ENCODE data around the gene TEAD1. TPM values are rescaled to one million over a fixed set of nuclear protein-coding genes. Genes with fewer than 3 reads are reported as not detected.

Gene TEAD1
- total RNA-seq, 2 experiments from 2014 or later, result 1.0 to 1.5 TPM

DNA sequence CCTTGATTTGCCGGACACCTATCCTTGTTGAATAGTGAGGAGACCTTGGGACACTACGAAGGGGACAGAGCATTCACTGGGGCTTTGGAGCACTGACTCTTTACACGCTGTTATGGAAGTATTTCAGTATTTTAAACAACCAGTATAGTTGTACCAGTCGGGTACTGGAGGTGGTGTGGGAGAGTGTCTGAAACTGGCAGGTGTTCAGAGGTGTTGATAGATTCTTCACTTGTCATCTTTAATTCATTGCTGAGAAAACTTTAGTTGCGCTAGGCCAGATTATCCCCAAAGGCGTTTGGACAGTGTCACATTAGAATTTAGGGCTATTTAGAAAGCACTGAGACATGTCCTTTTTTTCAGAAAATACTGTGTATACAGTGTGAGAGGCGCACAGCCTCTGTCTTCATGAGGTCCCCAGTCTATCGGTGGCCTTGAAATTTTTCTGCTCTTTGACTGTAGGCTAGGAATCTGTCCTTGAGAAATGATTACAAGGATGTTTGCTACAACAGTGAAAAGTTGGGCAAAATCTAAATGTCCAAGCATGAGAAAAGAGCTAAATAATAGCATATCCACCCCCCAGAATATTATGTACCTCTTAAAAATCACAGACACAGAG lies 69.7 kb downstream of the TEAD1 start:
- no peak for DNase-seq
- intact Hi-C loops (cut with micrococcal nuclease), result no loop called here
- CTCF ChIA-PET, result no interaction called here
- Mint-ChIP-seq H3K4me3 (no peak overlapping the region), H3K9me3 (peaks cover 2% of the 10 kb centered on the region), H3K27ac (no peak overlapping the region), H3K27me3 (peaks cover 13% of the 10 kb centered on the region), H3K4me1 (ENCODE audit: low read depth) (no peaks in the 10 kb centered on the region), H3K36me3 (no peaks in the 10 kb centered on the region)
- POLR2A ChIA-PET, result no interaction called here

DNA sequence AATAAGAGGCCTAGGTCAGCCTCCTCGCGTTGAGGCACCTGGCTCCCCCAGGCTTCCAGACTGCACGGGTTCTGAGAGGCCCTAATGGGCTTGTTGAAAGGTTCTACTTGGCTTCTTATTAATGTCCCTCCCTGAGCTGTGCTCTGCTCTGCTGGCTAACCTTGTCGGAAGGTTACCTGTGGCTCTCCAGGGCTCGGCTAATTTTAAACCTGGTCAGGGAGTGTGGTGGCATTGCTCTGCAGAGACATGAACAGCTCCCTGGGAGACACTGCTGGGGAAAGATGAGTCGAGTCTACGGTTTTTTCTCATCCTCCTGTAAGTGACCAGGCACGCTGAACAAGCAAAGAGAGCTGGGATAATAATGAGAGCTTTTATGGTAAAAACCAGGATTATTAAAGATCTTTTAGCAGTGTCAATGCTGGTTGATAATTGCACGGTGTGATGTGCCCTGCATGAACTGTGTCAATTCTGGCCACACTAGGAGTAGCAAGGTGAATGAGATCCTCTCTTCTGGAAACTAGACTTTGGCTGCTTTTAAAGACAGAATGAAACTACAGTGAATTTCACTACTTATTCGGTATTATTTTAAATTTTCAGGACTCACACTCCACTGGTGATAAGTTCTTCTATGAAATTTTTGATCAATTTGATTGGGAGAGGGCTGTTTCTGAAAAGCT lies 70.7 kb downstream of the TEAD1 start:
- Mint-ChIP-seq H3K27ac (no peak overlapping the region), H3K4me1 (ENCODE audit: low read depth) (no peaks in the 10 kb centered on the region), H3K9me3 (peaks cover 2% of the 10 kb centered on the region), H3K4me3 (no peak overlapping the region), H3K36me3 (no peaks in the 10 kb centered on the region), H3K27me3 (peaks cover 9% of the 10 kb centered on the region)
- CTCF ChIA-PET, result no interaction called here
- intact Hi-C loops (cut with micrococcal nuclease), result no loop called here
- POLR2A ChIA-PET, result no interaction called here
- no peak for DNase-seq

DNA sequence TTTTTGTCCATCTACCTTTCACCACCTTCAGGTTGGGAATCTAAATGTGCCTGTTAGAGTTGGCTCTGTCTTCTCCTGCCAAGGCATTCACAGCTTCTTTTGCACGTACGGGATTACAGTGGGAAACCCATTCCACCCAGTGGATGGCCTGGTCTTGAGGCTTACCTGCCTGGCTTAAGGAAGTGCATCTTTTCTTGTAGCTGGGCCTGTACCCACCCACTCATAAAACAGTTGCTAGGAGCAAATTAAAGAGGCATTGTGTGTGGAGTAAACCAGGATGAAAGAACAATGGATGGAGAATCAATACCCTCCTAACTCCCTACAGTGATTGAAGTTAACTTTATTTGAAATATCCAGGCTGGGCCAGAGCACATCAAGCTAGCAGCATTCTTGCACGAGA lies 71.6 kb downstream of the TEAD1 start:
- intact Hi-C loops (cut with micrococcal nuclease), result no loop called here
- no peaks in the 10 kb centered on the region for H3K9me3 Mint-ChIP-seq
- DNase-seq, result no peak
- H3K27ac Mint-ChIP-seq, result no peak overlapping the region
- POLR2A ChIA-PET, result no interaction called here
- no peak overlapping the region for H3K4me3 Mint-ChIP-seq
- no peaks in the 10 kb centered on the region for H3K4me1 Mint-ChIP-seq (ENCODE audit: low read depth)
- CTCF ChIA-PET, result no interaction called here
- H3K36me3 Mint-ChIP-seq, result no peaks in the 10 kb centered on the region
- peaks cover 10% of the 10 kb centered on the region for H3K27me3 Mint-ChIP-seq

DNA sequence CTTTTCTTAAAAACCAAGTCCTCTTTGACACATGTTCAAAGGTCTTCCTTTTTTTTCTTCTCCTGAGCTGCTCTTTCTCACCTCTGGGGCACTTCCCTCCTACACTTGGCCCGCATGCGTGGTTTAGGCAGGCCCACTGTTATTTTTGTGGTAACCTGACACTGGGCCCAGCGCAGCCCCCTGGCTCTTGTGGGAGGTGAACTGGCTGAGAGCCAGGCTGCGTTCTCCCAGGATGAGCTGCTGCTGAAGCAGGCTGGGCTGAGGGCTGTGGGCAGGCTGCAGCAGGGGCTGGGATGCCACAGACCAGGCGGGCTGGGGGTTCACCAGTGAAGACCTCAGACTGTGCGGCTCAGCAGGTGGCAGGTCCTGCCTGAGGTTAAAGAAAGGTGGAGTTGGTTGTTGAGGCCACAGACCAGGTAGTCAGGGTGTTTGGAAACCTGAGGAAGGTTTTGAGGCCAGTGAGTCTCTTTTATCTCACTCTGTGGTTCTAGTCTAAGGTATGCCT lies 72.4 kb downstream of the TEAD1 start:
- Mint-ChIP-seq H3K4me1 (ENCODE audit: low read depth) (no peaks in the 10 kb centered on the region), H3K27me3 (peaks cover 10% of the 10 kb centered on the region), H3K36me3 (no peaks in the 10 kb centered on the region), H3K9me3 (no peaks in the 10 kb centered on the region), H3K27ac (no peak overlapping the region), H3K4me3 (no peak overlapping the region)
- ChIA-PET CTCF (no interaction called here), POLR2A (no interaction called here)
- no peak for DNase-seq
- intact Hi-C loops (cut with micrococcal nuclease), result no loop called here

DNA sequence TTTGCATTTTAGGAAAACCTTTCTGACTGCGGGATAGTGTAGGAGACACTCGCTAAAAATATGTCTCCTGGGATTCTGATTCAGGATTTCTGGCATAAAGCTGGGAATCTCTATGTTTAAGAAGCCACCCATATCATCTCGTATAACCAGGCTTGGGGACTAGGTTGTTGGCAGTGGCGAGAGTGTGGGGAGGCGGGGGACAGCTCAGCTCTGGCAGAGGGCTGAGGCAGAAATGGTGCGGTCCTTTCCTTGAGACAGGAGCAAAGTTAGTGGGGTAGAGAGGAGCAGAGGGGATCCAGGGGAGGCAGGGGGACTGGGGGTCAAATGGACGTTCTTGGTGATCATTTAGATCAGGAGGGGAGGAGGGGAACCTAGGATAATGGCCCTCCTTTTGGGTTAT lies 74.3 kb downstream of the TEAD1 start:
- no peak overlapping the region for H3K27ac Mint-ChIP-seq
- CTCF ChIA-PET, result no interaction called here
- H3K27me3 Mint-ChIP-seq, result peaks cover 11% of the 10 kb centered on the region
- POLR2A ChIA-PET, result no interaction called here
- H3K9me3 Mint-ChIP-seq, result no peaks in the 10 kb centered on the region
- H3K4me1 Mint-ChIP-seq (ENCODE audit: low read depth), result no peaks in the 10 kb centered on the region
- intact Hi-C loops (cut with micrococcal nuclease), result no loop called here
- H3K36me3 Mint-ChIP-seq, result no peaks in the 10 kb centered on the region
- H3K4me3 Mint-ChIP-seq, result no peak overlapping the region
- DNase-seq, result no peak

DNA sequence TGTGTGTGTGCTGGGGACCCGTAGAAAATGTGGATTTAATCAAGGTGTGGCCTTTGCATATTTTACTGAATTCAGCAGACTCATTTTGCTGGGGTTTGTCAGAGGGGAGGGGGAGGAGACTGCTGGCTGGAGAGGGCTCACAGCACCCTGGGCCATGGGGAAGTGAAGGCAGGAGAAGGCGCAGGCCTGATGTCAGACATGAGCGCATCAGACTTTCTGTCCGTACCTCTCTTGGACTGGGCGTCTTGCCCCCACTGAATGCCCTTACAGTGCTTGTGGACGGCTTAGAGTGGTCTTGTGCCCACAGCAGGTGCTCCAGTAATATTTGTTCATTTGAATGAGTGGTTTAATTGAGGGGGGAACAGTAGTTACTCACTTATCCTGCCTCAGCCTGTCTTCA lies 75.2 kb downstream of the TEAD1 start:
- Mint-ChIP-seq H3K4me1 (ENCODE audit: low read depth) (no peaks in the 10 kb centered on the region), H3K36me3 (no peaks in the 10 kb centered on the region), H3K4me3 (no peak overlapping the region), H3K27me3 (peaks cover 11% of the 10 kb centered on the region), H3K9me3 (no peaks in the 10 kb centered on the region), H3K27ac (no peak overlapping the region)
- ChIA-PET CTCF (no interaction called here), POLR2A (no interaction called here)
- no peak for DNase-seq
- intact Hi-C loops (cut with micrococcal nuclease), result no loop called here

DNA sequence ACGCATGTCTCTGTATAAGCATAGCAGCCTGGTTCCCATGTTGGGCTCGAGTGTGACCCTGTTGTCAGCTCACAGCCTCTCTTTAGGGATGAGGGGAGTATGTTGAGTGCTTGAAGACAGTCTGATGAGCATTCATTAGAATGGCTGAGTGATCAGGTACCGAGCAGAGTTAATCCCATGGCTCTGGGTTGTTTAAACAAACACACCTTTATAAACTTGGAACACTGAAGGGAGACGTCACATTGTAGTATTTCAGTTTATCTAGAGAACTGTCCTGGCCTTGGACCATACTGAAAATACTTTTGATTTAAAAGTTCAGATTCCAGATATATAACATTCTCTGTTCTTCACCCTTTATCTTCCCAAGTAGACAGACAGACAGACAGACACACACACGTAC lies 76.0 kb downstream of the TEAD1 start:
- Mint-ChIP-seq H3K27ac (no peak overlapping the region), H3K9me3 (no peaks in the 10 kb centered on the region), H3K4me1 (ENCODE audit: low read depth) (no peaks in the 10 kb centered on the region), H3K27me3 (peaks cover 11% of the 10 kb centered on the region), H3K36me3 (no peaks in the 10 kb centered on the region), H3K4me3 (no peak overlapping the region)
- DNase-seq, result no peak
- intact Hi-C loops (cut with micrococcal nuclease), result no loop called here
- CTCF ChIA-PET, result no interaction called here
- POLR2A ChIA-PET, result no interaction called here

DNA sequence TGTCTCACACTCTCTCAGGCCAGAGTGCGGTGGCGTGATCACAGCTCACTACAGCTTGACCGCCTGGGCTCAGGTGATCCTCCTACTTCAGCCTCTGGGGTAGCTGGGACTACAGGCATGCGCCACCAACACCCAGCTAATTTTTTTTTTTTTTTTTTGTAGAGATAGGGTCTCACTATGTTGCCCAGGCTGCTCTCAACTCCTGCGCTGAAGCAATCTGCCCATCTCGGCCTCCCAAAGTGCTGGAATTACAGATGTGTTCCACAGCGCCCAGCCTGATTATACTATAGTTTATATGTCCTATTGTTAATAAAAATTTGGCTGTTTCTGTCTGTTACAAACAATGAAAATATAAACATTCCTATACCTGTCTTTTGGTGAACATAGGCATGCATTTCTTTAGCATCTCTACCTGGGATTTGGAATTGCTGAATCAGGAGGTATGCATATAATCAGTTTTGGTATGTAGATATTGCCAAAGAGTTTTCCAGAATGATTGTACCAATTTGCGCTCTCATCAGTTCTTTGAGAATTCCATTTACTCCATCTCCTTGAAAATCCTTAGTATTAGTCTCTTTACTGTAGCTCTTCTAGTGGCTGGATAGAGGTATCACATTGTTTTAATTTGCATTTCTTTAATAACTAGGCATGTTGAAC lies 78.8 kb downstream of the TEAD1 start:
- ChIA-PET CTCF (no interaction called here), POLR2A (no interaction called here)
- Mint-ChIP-seq H3K9me3 (no peaks in the 10 kb centered on the region), H3K27me3 (peaks cover 9% of the 10 kb centered on the region), H3K36me3 (no peaks in the 10 kb centered on the region), H3K27ac (no peak overlapping the region), H3K4me1 (ENCODE audit: low read depth) (no peaks in the 10 kb centered on the region), H3K4me3 (no peak overlapping the region)
- intact Hi-C loops (cut with micrococcal nuclease), result no loop called here
- no peak for DNase-seq

DNA sequence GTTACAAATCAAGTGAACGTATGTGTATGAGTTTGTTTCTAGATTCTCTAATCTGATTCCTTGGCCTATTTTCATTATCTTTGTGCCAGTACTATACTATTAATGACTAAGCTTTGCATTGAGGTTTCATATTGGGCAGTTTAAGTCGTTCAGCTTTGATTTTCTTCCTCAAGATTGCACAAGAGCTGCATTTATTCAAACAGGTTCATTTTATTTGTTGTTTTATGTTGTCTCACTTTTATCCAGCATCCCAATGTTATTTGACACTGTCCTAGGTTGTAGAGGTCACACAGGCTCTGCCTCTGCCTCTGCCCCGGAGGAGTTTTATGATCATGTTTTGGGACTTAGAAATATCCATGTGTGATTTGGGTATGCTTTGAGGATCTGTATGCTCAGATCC lies 79.8 kb downstream of the TEAD1 start:
- intact Hi-C loops (cut with micrococcal nuclease), result no loop called here
- Mint-ChIP-seq H3K9me3 (no peaks in the 10 kb centered on the region), H3K27ac (no peak overlapping the region), H3K4me1 (ENCODE audit: low read depth) (no peaks in the 10 kb centered on the region), H3K36me3 (no peaks in the 10 kb centered on the region), H3K27me3 (peaks cover 5% of the 10 kb centered on the region), H3K4me3 (no peak overlapping the region)
- no peak for DNase-seq
- CTCF ChIA-PET, result no interaction called here
- POLR2A ChIA-PET, result no interaction called here

DNA sequence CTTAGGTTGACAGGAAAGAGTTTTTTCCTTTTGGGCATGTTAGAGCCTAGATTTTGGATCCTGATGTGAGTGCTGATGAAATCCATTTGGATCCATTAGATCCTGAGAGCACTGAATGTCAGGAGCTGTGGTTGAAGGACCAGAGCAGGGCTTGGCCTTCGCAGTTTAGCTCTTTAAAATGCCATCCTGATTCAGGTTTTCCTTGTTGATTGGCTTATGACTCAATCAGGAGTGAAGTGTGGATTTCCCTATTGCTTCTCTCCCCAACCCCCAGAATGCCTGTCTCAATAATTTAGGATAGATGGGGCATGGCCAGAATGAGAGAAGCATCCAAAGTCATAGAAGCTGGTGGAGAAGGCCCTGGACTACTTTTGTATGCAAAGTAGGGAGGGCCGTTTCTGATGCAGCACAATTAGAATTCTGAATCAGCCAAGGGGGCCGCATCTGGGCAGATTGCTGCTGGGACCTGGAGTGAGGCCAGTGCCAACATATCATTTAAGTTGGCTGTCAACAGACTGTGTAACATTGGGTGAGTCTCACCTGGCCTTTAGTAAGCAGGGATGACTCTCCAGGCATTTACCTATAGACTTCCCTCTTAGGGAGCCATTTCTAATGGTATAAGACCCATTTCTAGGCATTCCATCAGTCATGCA lies 80.5 kb downstream of the TEAD1 start:
- Mint-ChIP-seq H3K4me3 (no peak overlapping the region), H3K36me3 (no peaks in the 10 kb centered on the region), H3K9me3 (no peaks in the 10 kb centered on the region), H3K27ac (no peak overlapping the region), H3K27me3 (peaks cover 5% of the 10 kb centered on the region), H3K4me1 (ENCODE audit: low read depth) (no peaks in the 10 kb centered on the region)
- ChIA-PET CTCF (no interaction called here), POLR2A (no interaction called here)
- intact Hi-C loops (cut with micrococcal nuclease), result no loop called here
- DNase-seq, result no peak

DNA sequence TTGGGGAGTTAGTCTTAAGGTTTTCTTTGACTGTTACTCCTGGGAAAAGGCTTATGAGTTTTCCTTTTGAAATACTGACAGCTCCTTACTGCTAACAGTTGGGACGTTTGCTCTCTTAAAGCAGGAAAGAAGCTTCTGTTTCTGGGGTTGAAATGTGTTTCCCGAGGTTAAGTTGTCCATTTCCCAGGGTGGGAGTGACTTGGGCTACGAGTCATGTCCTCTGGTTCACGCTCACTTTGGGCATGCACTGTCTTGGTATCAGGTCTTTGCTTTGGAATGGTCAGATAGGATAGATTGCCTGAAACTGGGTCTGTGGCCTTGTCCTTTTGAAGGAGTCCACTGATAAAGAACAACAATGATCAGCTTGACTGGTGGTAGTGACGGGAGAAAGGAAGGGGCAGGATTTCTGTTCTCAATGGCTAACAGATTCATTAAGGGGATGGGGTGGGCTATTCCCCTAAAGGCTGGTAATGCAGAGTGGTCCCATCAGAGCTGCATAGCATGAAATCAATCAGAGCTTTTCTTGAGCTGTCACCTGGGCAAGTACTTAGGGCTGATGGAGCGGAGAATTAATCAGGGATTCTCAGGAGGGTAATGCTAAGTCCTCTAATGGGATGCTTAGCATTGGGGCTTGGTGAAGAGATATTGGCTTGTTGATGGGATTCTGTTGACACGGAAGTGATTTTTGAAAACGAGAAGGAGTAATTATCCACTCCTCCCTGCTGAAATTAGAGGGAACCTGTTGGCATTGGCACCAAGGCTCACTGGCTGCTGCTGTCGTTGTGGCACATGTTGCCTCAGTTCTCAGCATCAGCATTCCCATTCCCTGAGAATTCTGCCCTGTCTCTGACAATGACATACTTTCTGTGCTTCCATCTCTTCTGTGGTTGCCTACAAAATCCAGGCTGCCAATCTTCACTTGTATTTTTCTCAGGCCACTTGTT lies 81.6 kb downstream of the TEAD1 start:
- Mint-ChIP-seq H3K27ac (no peak overlapping the region), H3K4me1 (ENCODE audit: low read depth) (no peaks in the 10 kb centered on the region), H3K4me3 (no peak overlapping the region), H3K36me3 (no peaks in the 10 kb centered on the region), H3K27me3 (peaks cover 1% of the 10 kb centered on the region), H3K9me3 (no peaks in the 10 kb centered on the region)
- ChIA-PET POLR2A (no interaction called here), CTCF (no interaction called here)
- no peak for DNase-seq
- intact Hi-C loops (cut with micrococcal nuclease), result no loop called here

DNA sequence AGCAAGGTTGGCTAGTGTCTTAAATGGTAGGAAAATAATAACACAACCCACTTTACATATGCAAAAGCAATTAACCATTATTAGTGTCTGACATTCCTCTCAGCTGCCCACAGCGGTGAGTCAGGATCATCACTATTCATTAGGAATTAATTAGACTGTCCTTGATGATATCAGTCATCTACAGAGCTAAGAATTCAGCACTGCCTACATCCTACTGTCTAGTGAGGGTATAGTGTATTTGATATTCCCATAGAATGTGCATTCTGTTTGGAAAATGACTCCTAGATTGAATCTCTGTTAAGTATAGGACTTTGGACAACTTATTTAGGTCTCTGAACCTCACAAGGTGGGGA lies 82.2 kb downstream of the TEAD1 start:
- no peak overlapping the region for H3K4me3 Mint-ChIP-seq
- H3K4me1 Mint-ChIP-seq (ENCODE audit: low read depth), result no peaks in the 10 kb centered on the region
- no peak overlapping the region for H3K27ac Mint-ChIP-seq
- no peaks in the 10 kb centered on the region for H3K9me3 Mint-ChIP-seq
- ChIA-PET CTCF (no interaction called here), POLR2A (no interaction called here)
- peaks cover 1% of the 10 kb centered on the region for H3K27me3 Mint-ChIP-seq
- DNase-seq, result no peak
- intact Hi-C loops (cut with micrococcal nuclease), result no loop called here
- no peaks in the 10 kb centered on the region for H3K36me3 Mint-ChIP-seq
